Stimulated activated CD4-positive, alpha-beta T cell treated with anti-CD3 and anti-CD28 coated beads, Interleukin-15, amount 100 ng/mL, for 1 hour (primary cell): ENCODE measurements around the gene SULF2.

Experiments
- DNase-seq, 2 donors: peaks; one replicate each; pipeline ENCODE4 v3.0.0-alpha.2; 2020; ENCODE audit warnings: low read depth in 1 of 2, low spot score in 1 of 2

SULF2 gene

DNA sequence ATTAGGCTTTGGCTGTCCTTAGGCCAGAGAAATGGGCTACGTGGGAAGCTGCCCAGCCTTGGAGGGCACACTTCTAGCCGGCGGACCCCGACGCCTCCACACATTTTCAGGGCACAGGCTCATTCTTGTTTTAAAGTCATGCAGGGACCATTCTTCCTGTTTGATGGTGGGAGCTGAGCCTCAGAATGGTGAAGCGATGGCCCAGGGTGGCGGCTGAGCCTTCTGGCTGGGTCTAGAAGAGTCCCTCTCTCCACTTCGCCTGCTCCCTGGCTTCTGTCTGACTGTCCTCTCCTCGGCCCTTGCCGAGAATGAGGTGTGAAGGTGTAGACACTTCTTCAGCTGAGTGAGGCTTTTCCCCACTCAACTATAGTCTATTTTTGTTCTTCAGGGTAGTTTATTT, 114.4 kb downstream of the SULF2 start:
- no peak for DNase-seq

DNA sequence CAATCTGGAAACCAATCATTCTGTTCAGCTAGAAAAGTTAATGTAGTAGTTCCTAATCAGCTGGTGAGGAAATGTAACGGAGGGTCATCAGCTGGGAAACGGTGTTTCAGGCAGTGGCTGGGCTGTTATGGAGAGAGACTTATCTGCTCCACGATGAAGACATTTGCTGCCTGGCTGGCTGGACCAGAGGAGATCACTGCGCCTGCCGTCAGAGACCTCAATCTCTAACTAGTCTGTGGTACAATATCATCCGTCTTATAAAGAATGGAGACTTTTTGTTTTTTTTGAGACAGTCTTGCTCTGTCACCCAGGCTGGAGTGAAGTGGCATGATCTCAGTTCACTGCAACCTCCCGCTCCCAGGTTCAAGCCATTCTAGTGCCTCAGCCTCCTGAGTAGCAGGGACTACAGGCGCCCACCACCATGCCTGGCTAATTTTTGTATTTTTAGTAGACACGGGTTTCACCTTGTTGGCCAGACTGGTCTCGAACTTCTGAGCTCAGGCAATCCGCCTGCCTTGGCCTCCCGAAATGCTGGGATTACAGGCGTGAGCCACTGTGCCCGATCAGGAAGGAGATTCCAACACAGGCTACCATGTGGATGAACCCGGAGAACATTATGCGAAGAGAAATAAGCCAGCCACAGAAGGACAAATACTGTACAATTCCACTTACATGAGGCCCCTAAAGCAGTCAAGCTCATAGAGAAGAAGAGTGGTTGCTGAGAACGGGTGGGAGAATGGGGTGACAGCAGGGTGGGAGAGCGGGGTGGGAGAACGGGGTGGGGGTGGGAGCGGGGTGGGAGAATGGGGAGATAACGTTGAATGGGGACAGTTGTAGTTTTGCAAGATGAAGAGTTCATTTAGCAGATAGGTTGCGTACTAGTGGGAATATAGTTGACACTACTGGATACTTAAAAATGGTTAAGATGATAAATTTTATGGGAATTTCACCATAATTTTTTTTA, 115.1 kb downstream of the SULF2 start:
- no peak for DNase-seq

GRCh38 chr20:47669489-47669888, 115.8 kb downstream of the SULF2 start:
- DNase-seq: no peak

DNA sequence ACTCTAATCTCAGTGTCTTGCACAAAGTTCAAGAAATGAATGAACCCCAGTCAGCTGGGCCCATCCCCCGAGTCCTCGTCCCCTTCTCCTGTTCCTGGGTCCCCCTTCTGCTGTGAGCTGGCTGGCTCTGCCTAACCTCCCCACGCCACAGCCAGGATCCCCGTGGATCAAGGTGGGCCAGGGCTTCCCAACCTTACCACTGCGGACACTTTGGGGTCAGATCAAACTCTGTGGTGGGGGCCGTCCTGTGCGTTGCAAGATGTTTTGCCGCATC, 116.2 kb downstream of the SULF2 start:
- no peak for DNase-seq

DNA sequence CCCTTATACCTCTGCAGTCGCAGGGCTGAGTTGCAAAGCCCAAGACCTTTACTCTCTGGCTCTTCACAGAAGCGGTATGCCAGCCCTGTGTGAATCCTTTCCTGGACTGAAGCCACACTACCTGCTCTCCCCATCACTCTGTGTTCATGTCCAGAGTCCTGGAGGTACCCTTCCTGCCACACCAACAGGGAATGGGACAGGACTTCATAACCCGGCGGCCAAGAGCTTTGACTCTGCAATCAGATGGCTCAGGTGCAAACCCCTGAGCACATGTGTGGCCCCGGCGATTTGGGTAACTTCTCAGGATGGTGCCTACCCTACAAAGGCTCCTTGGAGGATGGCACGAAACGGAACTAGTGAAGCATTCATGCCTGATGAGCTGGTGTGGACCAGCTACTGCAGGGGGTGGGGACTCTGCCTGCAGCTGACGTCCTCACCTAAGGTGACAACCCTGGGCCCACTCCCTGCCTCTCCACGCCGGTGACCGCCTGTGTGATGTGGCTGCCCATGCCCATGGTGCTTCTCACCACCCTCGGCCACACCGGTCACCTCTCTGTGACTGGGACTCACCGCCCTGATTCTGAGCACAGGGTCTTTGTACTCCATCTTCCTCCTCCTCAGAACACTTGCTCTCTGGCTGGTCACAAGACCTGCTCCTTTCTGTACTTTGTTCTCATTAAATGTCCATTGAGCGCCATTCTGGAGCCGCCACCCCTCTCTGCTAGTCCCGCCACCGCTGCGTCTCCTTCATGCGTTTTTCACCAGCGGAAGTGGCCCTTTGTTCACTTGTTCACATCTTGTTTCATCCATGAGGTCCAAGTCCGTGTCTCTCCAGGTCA, 116.7 kb downstream of the SULF2 start:
- DNase-seq: no peak

DNA sequence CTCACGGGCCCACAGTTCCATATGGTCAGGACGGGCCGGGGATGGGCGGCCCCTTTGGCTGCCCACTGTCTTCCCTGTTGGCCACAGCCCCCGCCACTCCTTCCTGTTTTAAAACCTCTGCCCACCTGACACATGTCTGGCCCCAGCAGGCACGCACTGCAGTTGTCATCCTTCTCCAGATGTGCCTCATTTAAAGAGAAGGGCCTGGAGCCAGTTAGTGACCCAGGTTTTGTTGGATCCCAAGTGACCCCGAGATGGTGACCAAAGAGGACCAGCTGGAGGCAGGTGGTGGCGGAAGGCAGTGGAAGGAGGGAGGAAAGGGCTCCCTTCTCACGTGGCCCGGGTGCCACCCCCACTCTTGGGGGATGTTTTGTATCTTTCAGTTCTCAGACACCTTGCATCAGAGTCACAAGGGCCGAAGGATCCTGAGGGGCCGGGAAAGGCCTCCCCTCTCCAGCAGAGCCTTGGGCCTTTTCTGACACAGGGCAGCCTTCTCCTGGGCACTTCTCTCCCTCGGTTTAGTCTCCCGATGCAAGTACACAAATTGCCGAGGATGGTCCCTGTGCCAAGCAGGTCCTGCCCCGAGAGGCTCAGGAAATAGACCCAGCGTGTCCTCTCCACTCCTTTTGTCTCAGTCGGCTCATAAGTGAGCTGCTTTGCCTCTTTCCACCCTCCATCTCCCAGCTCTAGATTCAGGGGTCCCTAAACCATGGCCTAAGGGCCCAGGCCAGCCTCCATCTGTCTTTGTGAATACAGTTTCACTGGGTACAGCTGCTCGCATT, 117.6 kb downstream of the SULF2 start:
- no peak for DNase-seq

DNA sequence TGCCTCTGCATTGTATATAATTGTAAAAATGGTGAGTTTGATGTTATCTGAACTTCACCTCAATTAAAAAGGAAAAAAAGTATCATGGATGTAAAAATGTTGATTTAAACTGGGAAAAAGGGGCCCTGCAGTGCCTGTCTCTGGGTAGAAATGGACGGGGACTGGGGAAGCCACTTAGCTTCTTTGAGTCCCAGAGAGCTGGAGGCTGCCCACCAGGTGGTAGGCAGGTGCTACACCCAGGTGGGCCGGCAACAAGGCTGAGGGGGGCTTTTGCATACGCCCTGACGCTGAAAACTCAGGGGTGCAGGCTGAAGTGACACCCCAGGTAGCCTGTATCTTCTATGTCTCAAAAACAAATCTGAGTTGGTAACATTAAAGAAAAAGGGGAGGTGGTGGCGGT, 118.2 kb downstream of the SULF2 start:
- DNase-seq: no peak

DNA sequence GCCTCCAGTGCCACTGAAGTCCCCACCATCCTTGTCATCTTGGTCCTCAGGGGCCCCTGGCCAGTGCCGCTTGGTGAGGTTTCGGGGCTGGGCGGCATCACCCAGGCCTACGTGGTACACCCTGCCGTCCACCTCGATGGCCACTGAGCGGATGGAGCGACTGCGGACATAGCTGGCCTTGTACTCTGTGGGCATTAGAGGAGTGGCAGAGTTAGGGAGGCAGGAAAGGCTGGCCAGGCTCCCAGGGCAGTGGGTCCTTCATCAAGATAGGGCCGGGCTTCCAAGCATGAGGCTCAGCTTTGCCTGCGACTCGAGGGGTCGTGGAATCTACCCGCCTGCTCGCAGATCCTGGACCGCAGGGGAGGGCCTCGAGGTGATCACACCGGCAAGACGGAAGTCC, 119.0 kb downstream of the SULF2 start:
- no peak for DNase-seq

- DNase-seq: no peak
Observed at GRCh38 chr20:47665221-47665991, 119.9 kb downstream of the SULF2 start.

DNA sequence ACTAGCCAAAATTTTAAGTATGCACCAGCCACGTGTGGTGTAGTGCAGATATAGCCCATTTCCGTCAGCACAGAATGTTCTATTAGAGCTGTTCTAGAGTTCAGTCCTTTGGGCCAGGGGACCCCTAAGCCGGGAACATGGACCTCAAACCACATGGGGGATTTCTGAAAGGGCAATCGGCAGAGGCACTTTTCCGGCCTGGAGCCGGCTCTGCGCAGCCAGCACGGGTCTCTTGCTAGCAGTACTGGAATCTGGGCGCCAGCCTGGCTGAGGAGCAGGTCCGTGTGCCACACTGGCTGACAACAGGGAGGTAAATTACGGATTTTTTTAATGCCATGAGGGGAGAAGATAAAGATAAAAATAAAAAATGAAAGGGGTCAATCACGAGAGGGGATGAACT, 120.5 kb downstream of the SULF2 start:
- DNase-seq: no peak

- DNase-seq: no peak
Observed at GRCh38 chr20:47664068-47664437, 121.2 kb downstream of the SULF2 start.

- peak; percentile 48 to 54 for DNase-seq
Observed at GRCh38 chr20:47663354-47664067, 121.8 kb downstream of the SULF2 start.

GRCh38 chr20:47662483-47663353, 122.6 kb downstream of the SULF2 start:
- no peak for DNase-seq

DNA sequence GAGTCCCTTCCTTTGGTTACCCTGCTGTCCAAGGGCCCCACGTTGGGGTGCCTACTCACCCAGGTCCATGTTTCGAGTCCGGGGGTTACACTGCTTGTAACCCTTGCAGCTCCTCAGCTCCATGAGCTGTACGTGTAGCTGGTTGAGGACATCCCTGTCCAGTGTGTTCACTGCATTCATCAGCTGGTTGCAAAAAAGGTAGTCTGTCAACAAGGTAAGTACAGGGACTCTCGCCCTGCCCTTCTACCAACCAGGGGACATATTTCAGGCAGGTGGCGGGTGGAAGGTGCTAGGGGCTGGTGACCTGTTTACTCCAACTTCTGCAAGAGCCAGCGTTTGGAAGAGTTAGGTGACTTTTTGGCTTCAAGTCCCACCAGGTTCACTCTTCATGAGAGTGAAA, 123.6 kb downstream of the SULF2 start:
- DNase-seq: no peak

DNA sequence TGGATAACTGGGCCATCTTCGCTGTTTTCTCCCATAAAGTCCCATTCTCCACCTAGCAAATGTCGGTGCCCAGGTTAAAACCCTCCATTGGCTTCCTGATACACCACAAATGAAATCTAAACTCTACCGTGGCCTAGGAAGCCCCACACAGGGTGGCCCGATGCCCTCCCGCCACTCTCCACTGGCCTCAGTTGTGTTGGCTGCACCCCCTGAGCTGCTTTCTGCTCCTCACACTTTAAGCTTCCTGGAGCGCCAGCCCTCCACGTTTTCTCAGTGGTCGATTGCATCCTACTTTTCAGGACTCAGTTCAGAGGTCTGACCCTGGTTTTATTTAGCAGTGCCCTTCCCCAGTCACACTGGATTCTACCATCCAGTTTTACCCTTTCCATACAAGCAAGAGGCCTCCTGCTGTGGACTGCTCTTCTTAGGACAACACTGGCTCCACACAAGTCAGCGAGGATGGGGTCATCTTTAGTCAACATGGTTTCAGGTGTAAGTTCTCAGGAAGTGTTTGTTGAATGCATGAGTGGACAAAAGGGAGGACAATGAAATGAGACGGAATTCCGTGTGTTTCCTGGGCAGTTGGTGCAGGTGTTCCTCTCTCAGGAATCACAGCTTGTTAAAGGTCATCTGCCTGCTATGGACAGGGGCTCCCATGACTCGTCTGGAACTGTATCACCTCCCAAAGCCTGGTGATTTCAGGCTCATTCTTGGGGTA, 124.1 kb downstream of the SULF2 start:
- DNase-seq: no peak

DNA sequence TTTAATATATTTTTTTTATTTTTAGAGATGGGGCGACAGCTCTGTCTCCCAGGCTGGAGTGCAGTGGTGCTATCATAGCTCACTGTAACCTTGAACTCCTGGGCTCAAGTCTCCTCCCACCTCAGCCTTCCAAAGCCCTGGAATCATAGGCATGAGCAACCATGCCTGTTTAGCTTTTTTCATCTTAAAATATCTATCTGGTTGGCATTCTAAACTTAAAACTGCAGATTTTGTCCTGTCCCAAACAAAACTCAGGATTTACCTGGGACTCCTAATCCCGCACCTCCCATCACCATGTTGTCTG, 124.7 kb downstream of the SULF2 start:
- DNase-seq: no peak

- DNase-seq: no peak
Observed at GRCh38 chr20:47659904-47660601, 125.2 kb downstream of the SULF2 start.

- DNase-seq: no peak
Observed at GRCh38 chr20:47656318-47656717, 129.0 kb downstream of the SULF2 start.
